ENCODE data around the gene SF3B1.
"Not testable (repeated sequence)": the region's sequence is repeated elsewhere in the genome, so short reads cannot be mapped to it uniquely, and the experiment has no call there.

Gene SF3B1

GRCh38 chr2:197360744-197361156 lies 74.1 kb downstream of the SF3B1 start:
- Histone ChIP-seq H3K36me3 (ENCODE audit: control insufficient read depth in 2 of 2, insufficient read depth in 2 of 2, low read length in 2 of 2) (no peaks in the 10 kb centered on the region), H3K9me3 (ENCODE audit: control insufficient read depth in 2 of 2, low read length in 2 of 2) (no peaks in the 10 kb centered on the region)

DNA sequence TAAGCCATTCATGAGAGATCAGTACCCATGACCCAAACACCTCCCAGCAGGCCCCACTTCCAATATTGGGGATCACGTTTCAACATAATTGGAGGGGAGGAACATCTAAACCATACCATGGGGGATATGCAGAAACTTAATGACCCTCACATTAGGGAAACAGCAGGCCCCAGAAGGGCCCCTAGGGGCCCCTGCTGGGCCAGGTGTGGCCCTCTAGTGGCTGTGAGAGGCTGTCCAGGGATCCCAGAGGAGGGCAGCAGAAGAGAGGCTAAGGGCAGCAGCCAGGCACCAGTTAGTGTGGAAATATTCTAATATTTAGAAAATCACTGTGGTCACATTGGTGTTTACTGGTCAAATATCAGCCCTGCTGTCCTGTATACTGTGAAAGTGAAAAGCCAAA lies 75.0 kb downstream of the SF3B1 start:
- Histone ChIP-seq H3K27ac (ENCODE audit: low read length) (no peak overlapping the region), H3K4me3 (ENCODE audit: low read length in 2 of 2) (no peak overlapping the region), H3K4me1 (ENCODE audit: control insufficient read depth, insufficient read depth, low read length) (no peaks in the 10 kb centered on the region), H3K27me3 (ENCODE audit: control insufficient read depth in 1 of 2, insufficient read depth in 2 of 2, low read length in 2 of 2) (no peaks in the 10 kb centered on the region), H3K36me3 (ENCODE audit: control insufficient read depth in 2 of 2, insufficient read depth in 2 of 2, low read length in 2 of 2) (no peaks in the 10 kb centered on the region), H3K9ac (ENCODE audit: low read length in 2 of 2) (no peak overlapping the region), H3K9me3 (ENCODE audit: control insufficient read depth in 2 of 2, low read length in 2 of 2) (no peaks in the 10 kb centered on the region)

More at GRCh38 chr2:197360744-197361156, 74.1 kb downstream of the SF3B1 start:
- H3K4me1 ChIP-seq (ENCODE audit: control insufficient read depth, insufficient read depth, low read length), result no peaks in the 10 kb centered on the region
- no peak overlapping the region for H3K9ac ChIP-seq (ENCODE audit: low read length in 2 of 2)
- H3K4me3 ChIP-seq (ENCODE audit: low read length in 2 of 2), result no peak overlapping the region
- no peak overlapping the region for H3K27ac ChIP-seq (ENCODE audit: low read length)
- no peaks in the 10 kb centered on the region for H3K27me3 ChIP-seq (ENCODE audit: control insufficient read depth in 1 of 2, insufficient read depth in 2 of 2, low read length in 2 of 2)

DNA sequence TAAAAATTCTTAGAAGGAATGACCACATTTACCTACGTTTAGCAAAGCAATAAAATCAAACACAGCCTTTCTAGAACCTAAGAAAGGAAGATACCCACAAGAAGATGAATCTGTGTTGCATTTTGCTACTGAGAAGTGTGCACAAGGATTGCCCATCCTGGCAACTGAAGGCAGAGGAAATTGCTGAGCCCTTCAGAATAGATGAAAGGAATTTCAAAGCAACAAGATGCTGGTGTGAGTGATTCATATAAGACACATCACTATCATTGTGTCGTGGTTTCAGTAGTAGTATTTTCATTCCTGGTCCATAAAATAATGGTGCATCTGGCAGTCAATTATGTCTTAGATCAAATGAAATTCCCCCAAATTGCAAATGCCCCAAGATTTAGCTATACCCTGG lies 75.9 kb downstream of the SF3B1 start:
- Histone ChIP-seq H3K27me3 (ENCODE audit: control insufficient read depth in 1 of 2, insufficient read depth in 2 of 2, low read length in 2 of 2) (no peaks in the 10 kb centered on the region), H3K9ac (ENCODE audit: low read length in 2 of 2) (no peak overlapping the region), H3K9me3 (ENCODE audit: control insufficient read depth in 2 of 2, low read length in 2 of 2) (no peaks in the 10 kb centered on the region), H3K4me1 (ENCODE audit: control insufficient read depth, insufficient read depth, low read length) (no peaks in the 10 kb centered on the region), H3K4me3 (ENCODE audit: low read length in 2 of 2) (no peak overlapping the region), H3K36me3 (ENCODE audit: control insufficient read depth in 2 of 2, insufficient read depth in 2 of 2, low read length in 2 of 2) (no peaks in the 10 kb centered on the region), H3K27ac (ENCODE audit: low read length) (no peak overlapping the region)

DNA sequence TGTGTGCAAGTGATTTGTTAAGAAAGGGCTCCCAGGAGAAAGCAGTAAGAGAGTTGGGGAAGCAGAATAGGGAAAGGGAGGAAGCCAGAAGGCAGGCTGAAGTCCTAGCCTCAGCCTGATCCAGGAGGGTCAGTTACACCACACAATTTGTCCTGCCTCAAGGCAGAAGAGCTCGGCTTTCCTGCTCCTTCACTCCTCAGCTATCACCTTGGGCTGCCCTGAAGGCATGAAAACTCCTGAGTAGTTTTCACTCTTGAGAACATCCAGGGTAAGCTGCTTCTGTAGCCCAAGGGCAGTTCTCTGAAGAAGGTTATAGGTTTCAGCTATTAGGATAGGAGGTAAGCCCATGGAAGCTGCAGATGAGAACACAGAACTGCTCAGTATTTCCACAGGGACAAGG lies 76.8 kb downstream of the SF3B1 start:
- H3K9ac ChIP-seq (ENCODE audit: low read length in 2 of 2), result no peak overlapping the region
- H3K36me3 ChIP-seq (ENCODE audit: control insufficient read depth in 2 of 2, insufficient read depth in 2 of 2, low read length in 2 of 2), result no peaks in the 10 kb centered on the region
- H3K27me3 ChIP-seq (ENCODE audit: control insufficient read depth in 1 of 2, insufficient read depth in 2 of 2, low read length in 2 of 2), result no peaks in the 10 kb centered on the region
- H3K9me3 ChIP-seq (ENCODE audit: control insufficient read depth in 2 of 2, low read length in 2 of 2), result no peaks in the 10 kb centered on the region
- H3K4me3 ChIP-seq (ENCODE audit: low read length in 2 of 2), result no peak overlapping the region
- H3K4me1 ChIP-seq (ENCODE audit: control insufficient read depth, insufficient read depth, low read length), result no peaks in the 10 kb centered on the region
- no peak overlapping the region for H3K27ac ChIP-seq (ENCODE audit: low read length)

DNA sequence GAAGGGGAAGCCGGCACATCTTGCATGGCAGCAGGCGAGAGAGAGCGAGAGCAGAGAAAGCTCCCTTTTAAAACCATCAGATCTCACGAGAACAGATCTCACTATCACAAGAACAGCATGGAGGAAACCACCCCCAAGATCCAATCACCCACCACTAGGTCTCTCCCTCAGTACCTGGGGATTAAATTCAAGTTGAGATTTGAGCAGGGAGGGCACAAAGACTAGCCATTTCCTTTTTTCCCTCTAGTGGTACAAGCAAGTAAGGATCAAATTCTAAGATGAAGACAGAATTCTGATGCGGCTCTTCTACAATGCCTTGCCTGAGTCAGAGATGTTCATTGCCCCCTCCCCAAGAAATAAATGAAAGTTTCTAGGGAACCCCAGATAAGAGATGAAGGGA lies 78.7 kb downstream of the SF3B1 start:
- Histone ChIP-seq H3K9ac (ENCODE audit: low read length in 2 of 2) (no peak overlapping the region), H3K27ac (ENCODE audit: low read length) (no peak overlapping the region), H3K27me3 (ENCODE audit: control insufficient read depth in 1 of 2, insufficient read depth in 2 of 2, low read length in 2 of 2) (no peaks in the 10 kb centered on the region), H3K9me3 (ENCODE audit: control insufficient read depth in 2 of 2, low read length in 2 of 2) (no peaks in the 10 kb centered on the region), H3K4me3 (ENCODE audit: low read length in 2 of 2) (no peak overlapping the region), H3K36me3 (ENCODE audit: control insufficient read depth in 2 of 2, insufficient read depth in 2 of 2, low read length in 2 of 2) (no peaks in the 10 kb centered on the region), H3K4me1 (ENCODE audit: control insufficient read depth, insufficient read depth, low read length) (no peaks in the 10 kb centered on the region)

DNA sequence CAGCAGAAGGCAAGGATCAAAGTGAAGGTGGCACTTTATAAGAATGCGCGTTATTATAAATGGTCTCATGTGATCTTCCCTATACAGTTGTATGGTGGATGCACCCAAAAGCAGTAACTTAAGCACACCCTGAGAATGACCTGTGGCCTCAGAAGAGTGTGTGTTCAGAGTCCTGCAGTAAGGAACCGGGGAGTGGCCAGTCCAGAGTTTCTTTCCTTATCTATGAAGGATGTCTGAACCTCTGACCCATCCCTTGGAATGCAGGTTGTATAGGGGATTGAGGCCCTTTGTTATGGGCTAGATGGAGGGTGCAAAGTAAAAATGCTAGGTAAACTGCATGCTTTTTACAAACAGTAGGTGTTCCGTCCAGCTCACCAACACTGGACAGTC lies 80.7 kb downstream of the SF3B1 start:
- no peak overlapping the region for H3K9ac ChIP-seq (ENCODE audit: low read length in 2 of 2)
- H3K4me3 ChIP-seq (ENCODE audit: low read length in 2 of 2), result no peak overlapping the region
- H3K27me3 ChIP-seq (ENCODE audit: control insufficient read depth in 1 of 2, insufficient read depth in 2 of 2, low read length in 2 of 2), result no peaks in the 10 kb centered on the region
- no peaks in the 10 kb centered on the region for H3K36me3 ChIP-seq (ENCODE audit: control insufficient read depth in 2 of 2, insufficient read depth in 2 of 2, low read length in 2 of 2)
- no peaks in the 10 kb centered on the region for H3K4me1 ChIP-seq (ENCODE audit: control insufficient read depth, insufficient read depth, low read length)
- H3K9me3 ChIP-seq (ENCODE audit: control insufficient read depth in 2 of 2, low read length in 2 of 2), result no peaks in the 10 kb centered on the region
- no peak overlapping the region for H3K27ac ChIP-seq (ENCODE audit: low read length)

DNA sequence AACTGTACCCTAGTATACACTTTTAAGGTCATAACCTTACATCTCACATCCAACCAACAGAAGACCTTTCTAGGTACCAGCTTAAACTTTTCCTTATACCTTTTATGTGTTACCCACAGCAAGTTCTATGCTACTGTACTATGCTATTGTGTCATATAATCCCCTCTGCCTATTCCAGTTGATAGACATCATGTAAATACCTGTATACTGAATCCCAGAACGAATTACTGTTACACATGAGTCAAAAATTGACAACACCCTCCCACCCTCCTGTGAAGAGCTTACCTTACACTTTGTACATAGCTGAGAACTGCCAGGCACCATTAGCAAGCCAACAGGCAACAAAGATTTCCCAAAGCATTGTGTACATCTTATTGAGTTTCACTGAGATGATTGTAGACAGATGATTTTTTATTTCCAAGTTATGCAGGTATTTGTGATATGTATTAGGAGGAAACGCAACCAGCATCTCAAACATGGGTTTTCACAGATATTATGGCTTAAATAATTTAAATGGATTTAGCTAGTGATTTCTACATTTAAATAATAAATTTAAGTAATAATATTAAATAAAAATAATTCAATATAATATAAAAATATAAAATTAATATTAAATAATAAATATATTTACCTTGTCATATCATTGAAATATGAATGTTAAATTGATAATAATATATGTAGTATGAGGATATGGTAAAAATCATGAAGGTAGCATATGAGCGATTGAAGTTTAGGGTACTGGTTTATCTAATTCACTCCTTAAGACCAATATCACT lies 81.2 kb downstream of the SF3B1 start:
- Histone ChIP-seq H3K27ac (ENCODE audit: low read length) (no peak overlapping the region), H3K9me3 (ENCODE audit: control insufficient read depth in 2 of 2, low read length in 2 of 2) (no peaks in the 10 kb centered on the region), H3K36me3 (ENCODE audit: control insufficient read depth in 2 of 2, insufficient read depth in 2 of 2, low read length in 2 of 2) (no peaks in the 10 kb centered on the region), H3K4me1 (ENCODE audit: control insufficient read depth, insufficient read depth, low read length) (no peaks in the 10 kb centered on the region), H3K27me3 (ENCODE audit: control insufficient read depth in 1 of 2, insufficient read depth in 2 of 2, low read length in 2 of 2) (no peaks in the 10 kb centered on the region), H3K9ac (ENCODE audit: low read length in 2 of 2) (no peak overlapping the region), H3K4me3 (ENCODE audit: low read length in 2 of 2) (no peak overlapping the region)

- no peaks in the 10 kb centered on the region for H3K9me3 ChIP-seq (ENCODE audit: control insufficient read depth in 2 of 2, low read length in 2 of 2)
- H3K4me1 ChIP-seq (ENCODE audit: control insufficient read depth, insufficient read depth, low read length), result no peaks in the 10 kb centered on the region
- H3K27me3 ChIP-seq (ENCODE audit: control insufficient read depth in 1 of 2, insufficient read depth in 2 of 2, low read length in 2 of 2), result no peaks in the 10 kb centered on the region
- no peak overlapping the region for H3K4me3 ChIP-seq (ENCODE audit: low read length in 2 of 2)
- no peak overlapping the region for H3K9ac ChIP-seq (ENCODE audit: low read length in 2 of 2)
- H3K27ac ChIP-seq (ENCODE audit: low read length), result no peak overlapping the region
- H3K36me3 ChIP-seq (ENCODE audit: control insufficient read depth in 2 of 2, insufficient read depth in 2 of 2, low read length in 2 of 2), result no peaks in the 10 kb centered on the region
These were observed 85.1 kb downstream of the SF3B1 start for GRCh38 chr2:197349699-197350098.

DNA sequence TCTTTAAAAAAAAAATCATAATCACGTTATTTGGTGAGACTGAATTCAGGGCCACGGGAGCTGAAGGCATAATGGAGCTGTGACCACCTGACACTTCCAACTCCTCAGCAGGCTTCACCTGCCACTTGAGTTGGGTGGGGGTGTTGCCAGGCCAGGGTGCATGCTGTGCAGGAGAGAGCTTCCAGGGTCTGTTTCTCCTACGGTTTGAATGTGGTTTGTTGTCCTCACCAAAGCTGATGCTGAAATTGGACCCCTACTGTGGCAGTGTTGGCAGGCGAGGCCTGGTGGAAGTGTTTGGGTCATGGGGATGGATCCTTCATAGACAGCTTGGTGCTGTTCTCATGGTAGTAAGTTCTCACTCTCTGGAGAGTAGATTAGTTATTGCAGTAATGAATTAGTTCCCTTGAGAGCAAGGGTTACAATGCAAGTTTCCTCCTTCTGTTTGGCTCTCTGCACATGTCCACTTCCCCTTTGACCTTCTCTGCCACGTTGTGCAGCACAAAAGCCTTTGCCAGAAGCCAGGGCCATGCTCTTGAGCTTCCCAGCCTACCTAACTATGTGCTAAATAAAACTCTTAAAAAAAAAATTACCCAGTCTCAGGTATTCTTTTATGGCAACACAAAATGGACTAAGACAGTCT lies 86.0 kb downstream of the SF3B1 start:
- no peaks in the 10 kb centered on the region for H3K36me3 ChIP-seq (ENCODE audit: control insufficient read depth in 2 of 2, insufficient read depth in 2 of 2, low read length in 2 of 2)
- H3K27me3 ChIP-seq (ENCODE audit: control insufficient read depth in 1 of 2, insufficient read depth in 2 of 2, low read length in 2 of 2), result no peaks in the 10 kb centered on the region
- no peak overlapping the region for H3K27ac ChIP-seq (ENCODE audit: low read length)
- no peak overlapping the region for H3K9ac ChIP-seq (ENCODE audit: low read length in 2 of 2)
- no peak overlapping the region for H3K4me3 ChIP-seq (ENCODE audit: low read length in 2 of 2)
- no peaks in the 10 kb centered on the region for H3K4me1 ChIP-seq (ENCODE audit: control insufficient read depth, insufficient read depth, low read length)
- H3K9me3 ChIP-seq (ENCODE audit: control insufficient read depth in 2 of 2, low read length in 2 of 2), result no peaks in the 10 kb centered on the region

DNA sequence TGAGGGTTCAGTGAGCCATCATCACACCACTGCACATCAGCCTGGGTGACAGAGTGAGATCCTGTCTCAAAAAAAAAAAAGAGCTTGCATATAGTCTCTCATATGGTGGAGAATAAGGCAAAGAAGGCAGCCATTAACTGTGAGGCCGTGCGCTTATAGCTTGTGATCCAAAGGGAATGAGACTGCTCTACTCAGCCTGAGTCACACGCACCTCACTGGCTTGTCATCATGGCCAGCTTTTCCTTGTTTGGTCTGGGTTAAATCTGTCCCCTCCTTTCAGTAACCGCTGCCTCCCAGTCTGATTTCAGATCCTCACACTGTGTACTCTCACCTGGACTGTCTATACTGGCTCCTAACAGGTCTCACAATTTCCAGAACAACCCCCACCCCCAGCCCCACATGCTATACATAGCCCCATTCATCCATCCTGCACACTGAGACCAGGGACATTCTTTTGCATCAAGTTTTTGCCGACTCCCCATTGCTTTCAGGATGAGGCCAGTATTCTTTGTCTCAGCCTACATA lies 88.9 kb downstream of the SF3B1 start:
- Histone ChIP-seq H3K27ac (ENCODE audit: low read length) (no peak overlapping the region), H3K9ac (ENCODE audit: low read length in 2 of 2) (no peak overlapping the region), H3K4me3 (ENCODE audit: low read length in 2 of 2) (no peak overlapping the region), H3K36me3 (ENCODE audit: control insufficient read depth in 2 of 2, insufficient read depth in 2 of 2, low read length in 2 of 2) (no peaks in the 10 kb centered on the region), H3K9me3 (ENCODE audit: control insufficient read depth in 2 of 2, low read length in 2 of 2) (no peaks in the 10 kb centered on the region), H3K4me1 (ENCODE audit: control insufficient read depth, insufficient read depth, low read length) (no peaks in the 10 kb centered on the region), H3K27me3 (ENCODE audit: control insufficient read depth in 1 of 2, insufficient read depth in 2 of 2, low read length in 2 of 2) (no peaks in the 10 kb centered on the region)

- H3K9me3 ChIP-seq (ENCODE audit: control insufficient read depth in 2 of 2, low read length in 2 of 2), result not testable (repeated sequence)
These were observed 90.9 kb downstream of the SF3B1 start for GRCh38 chr2:197343968-197344367.

More at GRCh38 chr2:197343968-197344367, 90.9 kb downstream of the SF3B1 start:
- H3K4me3 ChIP-seq (ENCODE audit: low read length in 2 of 2); H3K27me3 ChIP-seq (ENCODE audit: control insufficient read depth in 1 of 2, insufficient read depth in 2 of 2, low read length in 2 of 2); H3K9ac ChIP-seq (ENCODE audit: low read length in 2 of 2); H3K36me3 ChIP-seq (ENCODE audit: control insufficient read depth in 2 of 2, insufficient read depth in 2 of 2, low read length in 2 of 2); H3K27ac ChIP-seq (ENCODE audit: low read length); H3K4me1 ChIP-seq (ENCODE audit: control insufficient read depth, insufficient read depth, low read length): not testable (repeated sequence)
